Measurements from ENCODE around the gene TSTD2. TPM values are rescaled to one million over a fixed set of nuclear protein-coding genes. Genes with fewer than 3 reads are reported as not detected.

Gene TSTD2
- polyA plus RNA-seq, 1 donor from 2014 or later: 50.0 TPM

- Histone ChIP-seq H3K9me3 (ENCODE audit: low read length) (no peaks in the 10 kb centered on the region), H3K9me2 (ENCODE audit: insufficient read depth, low read length) (no peaks in the 10 kb centered on the region), H4K20me1 (ENCODE audit: insufficient read depth) (no peaks in the 10 kb centered on the region), H3K27me3 (ENCODE audit: insufficient read depth, low read depth, low read length) (no peaks in the 10 kb centered on the region), H3K9ac (ENCODE audit: low read length) (no peak overlapping the region), H3K79me2 (replicated peaks; ENCODE audit: insufficient read depth, low read length) (no peaks in the 10 kb centered on the region), H2AFZ (ENCODE audit: low read depth, low read length) (no peak overlapping the region), H3K4me2 (ENCODE audit: low read length) (no peak overlapping the region), H3F3A (ENCODE audit: insufficient read depth, low read length, poor library complexity, severe bottlenecking) (no peaks in the 10 kb centered on the region), H3K4me3 (ENCODE audit: low read length) (no peak overlapping the region), H3K36me3 (ENCODE audit: insufficient read depth, low read length) (no peaks in the 10 kb centered on the region), H3K27ac (ENCODE audit: low read length) (no peak overlapping the region)
- TF ChIP-seq EP300 (conservative IDR thresholded peaks at IDR 0.05; ENCODE audit: poor library complexity, severe bottlenecking) (no peak), EZH2 (IDR thresholded peaks at IDR 0.05; ENCODE audit: borderline replicate concordance, insufficient read depth, low read length, poor library complexity, severe bottlenecking) (no peak), RAD21 (conservative IDR thresholded peaks at IDR 0.05) (no peak), POLR2AphosphoS5 (IDR thresholded peaks at IDR 0.05) (no peak), SMC3 (conservative IDR thresholded peaks at IDR 0.05; ENCODE audit: poor library complexity) (no peak), CTCF (IDR thresholded peaks at IDR 0.05; ENCODE audit: poor library complexity, severe bottlenecking) (no peak), MXI1 (conservative IDR thresholded peaks at IDR 0.05; ENCODE audit: poor library complexity, severe bottlenecking) (no peak), TAF1 (IDR thresholded peaks at IDR 0.05; ENCODE audit: low read depth) (no peak)
- TF ChIP-seq, protein P1, sequence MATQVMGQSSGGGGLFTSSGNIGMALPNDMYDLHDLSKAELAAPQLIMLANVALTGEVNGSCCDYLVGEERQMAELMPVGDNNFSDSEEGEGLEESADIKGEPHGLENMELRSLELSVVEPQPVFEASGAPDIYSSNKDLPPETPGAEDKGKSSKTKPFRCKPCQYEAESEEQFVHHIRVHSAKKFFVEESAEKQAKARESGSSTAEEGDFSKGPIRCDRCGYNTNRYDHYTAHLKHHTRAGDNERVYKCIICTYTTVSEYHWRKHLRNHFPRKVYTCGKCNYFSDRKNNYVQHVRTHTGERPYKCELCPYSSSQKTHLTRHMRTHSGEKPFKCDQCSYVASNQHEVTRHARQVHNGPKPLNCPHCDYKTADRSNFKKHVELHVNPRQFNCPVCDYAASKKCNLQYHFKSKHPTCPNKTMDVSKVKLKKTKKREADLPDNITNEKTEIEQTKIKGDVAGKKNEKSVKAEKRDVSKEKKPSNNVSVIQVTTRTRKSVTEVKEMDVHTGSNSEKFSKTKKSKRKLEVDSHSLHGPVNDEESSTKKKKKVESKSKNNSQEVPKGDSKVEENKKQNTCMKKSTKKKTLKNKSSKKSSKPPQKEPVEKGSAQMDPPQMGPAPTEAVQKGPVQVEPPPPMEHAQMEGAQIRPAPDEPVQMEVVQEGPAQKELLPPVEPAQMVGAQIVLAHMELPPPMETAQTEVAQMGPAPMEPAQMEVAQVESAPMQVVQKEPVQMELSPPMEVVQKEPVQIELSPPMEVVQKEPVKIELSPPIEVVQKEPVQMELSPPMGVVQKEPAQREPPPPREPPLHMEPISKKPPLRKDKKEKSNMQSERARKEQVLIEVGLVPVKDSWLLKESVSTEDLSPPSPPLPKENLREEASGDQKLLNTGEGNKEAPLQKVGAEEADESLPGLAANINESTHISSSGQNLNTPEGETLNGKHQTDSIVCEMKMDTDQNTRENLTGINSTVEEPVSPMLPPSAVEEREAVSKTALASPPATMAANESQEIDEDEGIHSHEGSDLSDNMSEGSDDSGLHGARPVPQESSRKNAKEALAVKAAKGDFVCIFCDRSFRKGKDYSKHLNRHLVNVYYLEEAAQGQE (IDR thresholded peaks at IDR 0.05; ENCODE audit: borderline replicate concordance): no peak
Observed at GRCh38 chr9:97553841-97554240, 79.3 kb downstream of the TSTD2 start.

- H3K9me3 ChIP-seq (ENCODE audit: low read length): no peaks in the 10 kb centered on the region
- H3K9me2 ChIP-seq (ENCODE audit: insufficient read depth, low read length): no peaks in the 10 kb centered on the region
- TF ChIP-seq MXI1 (conservative IDR thresholded peaks at IDR 0.05; ENCODE audit: poor library complexity, severe bottlenecking) (no peak), EZH2 (IDR thresholded peaks at IDR 0.05; ENCODE audit: borderline replicate concordance, insufficient read depth, low read length, poor library complexity, severe bottlenecking) (no peak), EP300 (conservative IDR thresholded peaks at IDR 0.05; ENCODE audit: poor library complexity, severe bottlenecking) (no peak), RAD21 (conservative IDR thresholded peaks at IDR 0.05) (no peak), POLR2AphosphoS5 (IDR thresholded peaks at IDR 0.05) (no peak), SMC3 (conservative IDR thresholded peaks at IDR 0.05; ENCODE audit: poor library complexity) (no peak), CTCF (IDR thresholded peaks at IDR 0.05; ENCODE audit: poor library complexity, severe bottlenecking) (no peak), TAF1 (IDR thresholded peaks at IDR 0.05; ENCODE audit: low read depth) (no peak)
- TF ChIP-seq, protein P1 (IDR thresholded peaks at IDR 0.05; ENCODE audit: borderline replicate concordance): no peak
- no peaks in the 10 kb centered on the region for H3K27me3 ChIP-seq (ENCODE audit: insufficient read depth, low read depth, low read length)
- H3K4me3 ChIP-seq (ENCODE audit: low read length): no peak overlapping the region
- no peak overlapping the region for H3K4me2 ChIP-seq (ENCODE audit: low read length)
- no peaks in the 10 kb centered on the region for H4K20me1 ChIP-seq (ENCODE audit: insufficient read depth)
- no peak overlapping the region for H3K27ac ChIP-seq (ENCODE audit: low read length)
- H3K79me2 ChIP-seq (replicated peaks; ENCODE audit: insufficient read depth, low read length): no peaks in the 10 kb centered on the region
- no peak overlapping the region for H2AFZ ChIP-seq (ENCODE audit: low read depth, low read length)
- H3F3A ChIP-seq (ENCODE audit: insufficient read depth, low read length, poor library complexity, severe bottlenecking): no peaks in the 10 kb centered on the region
- H3K36me3 ChIP-seq (ENCODE audit: insufficient read depth, low read length): no peaks in the 10 kb centered on the region
- H3K9ac ChIP-seq (ENCODE audit: low read length): no peak overlapping the region
Observed at GRCh38 chr9:97553141-97553540, 80.0 kb downstream of the TSTD2 start.

Measured in neural cell (in vitro differentiated cells).